Stimulated activated CD4-positive, alpha-beta T cell treated with anti-CD3 and anti-CD28 coated beads, Interleukin-1b, Interleukin-23, amount 100 ng/mL, for 1 hour (primary cell): ENCODE data around the gene ZNF652.
"Not testable (repeated sequence)": the region's sequence is repeated elsewhere in the genome, so short reads cannot be mapped to it uniquely, and the experiment has no call there.

Source experiments
- DNase-seq, 2 donors: peaks; one replicate each; pipeline ENCODE4 v3.0.0-alpha.2; 2020; ENCODE audit warnings: low read depth in 2 of 2

Gene ZNF652

GRCh38 chr17:49315551-49316257, 46.3 kb downstream of the ZNF652 start:
- peak; percentile 34 to 60 for DNase-seq

- no peak for DNase-seq
Observed at GRCh38 chr17:49312722-49313121, 49.3 kb downstream of the ZNF652 start.

GRCh38 chr17:49299996-49300395, 62.1 kb downstream of the ZNF652 start:
- no peak for DNase-seq

- no peak for DNase-seq
Observed at GRCh38 chr17:49298371-49298976, 63.6 kb downstream of the ZNF652 start.

GRCh38 chr17:49297141-49297540, 64.9 kb downstream of the ZNF652 start:
- no peak for DNase-seq

- DNase-seq, result no peak
Observed at GRCh38 chr17:49294122-49294521, 67.9 kb downstream of the ZNF652 start.

- DNase-seq, result no peak
Observed at GRCh38 chr17:49292901-49293300, 69.1 kb downstream of the ZNF652 start.

- DNase-seq, result no peak
Observed at GRCh38 chr17:49291929-49292328, 70.1 kb downstream of the ZNF652 start.

GRCh38 chr17:49290690-49291359, 71.2 kb downstream of the ZNF652 start:
- no peak for DNase-seq

GRCh38 chr17:49288388-49288787, 73.7 kb downstream of the ZNF652 start:
- DNase-seq, result no peak

- DNase-seq, result no peak
Observed at GRCh38 chr17:49287481-49287880, 74.6 kb downstream of the ZNF652 start.

- not testable (repeated sequence) for DNase-seq
Observed at GRCh38 chr17:49286261-49286973, 75.6 kb downstream of the ZNF652 start.

GRCh38 chr17:49285716-49286115, 76.3 kb downstream of the ZNF652 start:
- no peak for DNase-seq

GRCh38 chr17:49280918-49281317, 81.1 kb downstream of the ZNF652 start:
- no peak for DNase-seq

GRCh38 chr17:49280061-49280460, 82.0 kb downstream of the ZNF652 start:
- no peak for DNase-seq

- not testable (repeated sequence) for DNase-seq
Observed at GRCh38 chr17:49279263-49280015, 82.6 kb downstream of the ZNF652 start.

- DNase-seq, result no peak
Observed at GRCh38 chr17:49278076-49278475, 84.0 kb downstream of the ZNF652 start.

- DNase-seq, result no peak
Observed at GRCh38 chr17:49277638-49278037, 84.4 kb downstream of the ZNF652 start.

GRCh38 chr17:49275981-49276380, 86.1 kb downstream of the ZNF652 start:
- DNase-seq, result not testable (repeated sequence)

GRCh38 chr17:49269356-49269755, 92.7 kb downstream of the ZNF652 start:
- no peak for DNase-seq

- no peak for DNase-seq
Observed at GRCh38 chr17:49267912-49268311, 94.1 kb downstream of the ZNF652 start.

GRCh38 chr17:49266233-49266632, 95.8 kb downstream of the ZNF652 start:
- DNase-seq, result no peak
